Spinal cord (tissue), 10 donors: Measurements from ENCODE around the gene GPRC5A. TPM values are rescaled to one million over a fixed set of nuclear protein-coding genes. Genes with fewer than 3 reads are reported as not detected.

Experiments
- DNase-seq, 6 donors: peaks; one replicate each; pipeline versions ENCODE4 v3.0.0 to v3.0.0-alpha.2; 2013 to 2015; ENCODE audit warnings: low spot score in 6 of 6, low read depth in 4 of 6
- H3K27ac ChIP-seq: one replicate; pipeline ENCODE4 v1.5.1; 2013; ENCODE audit warnings: low read depth, low read length, control low read depth
- H3K27me3 ChIP-seq: one replicate; pipeline ENCODE4 v1.6.1; 2013; ENCODE audit warnings: low read length; ENCODE audit not compliant: control insufficient read depth, insufficient read depth
- H3K36me3 ChIP-seq: one replicate; pipeline ENCODE4 v1.6.1; 2013; ENCODE audit warnings: low read length; ENCODE audit not compliant: control insufficient read depth, insufficient read depth
- H3K4me1 ChIP-seq: one replicate; pipeline ENCODE4 v1.6.1; 2013; ENCODE audit warnings: low read length; ENCODE audit not compliant: control insufficient read depth, insufficient read depth
- H3K4me3 ChIP-seq: one replicate; pipeline ENCODE4 v1.5.1; 2013; ENCODE audit warnings: low read depth, low read length, control low read depth
- H3K9me3 ChIP-seq: one replicate; pipeline ENCODE4 v1.6.1; 2013; ENCODE audit warnings: low read length; ENCODE audit not compliant: control insufficient read depth, insufficient read depth
- WGBS: methylation state at CpG from one replicate; pipeline ENCODE4 v1.1.5; 2013; ENCODE audit warnings: missing lambda C conversion rate; ENCODE audit not compliant: insufficient coverage; 5-methylcytosine and 5-hydroxymethylcytosine counted together
- polyA plus RNA-seq, 2 donors: library from polyadenylated mRNA; unstranded; fragments of 120-200 nt; gene quantifications; one replicate each; pipeline ENCODE4 v1.2.1, GENCODE V29; 2013; ENCODE audit not compliant: insufficient read length in 2 of 2
- total RNA-seq, 2 donors: library from RNA; depleted of rRNA in 1 of 2; stranded (reverse); fragments of 120-200 nt in 1 of 2; fragments of >200 nt in 1 of 2; gene quantifications; one replicate each; pipeline versions ENCODE4 v1.2.3 to v1.2.4, GENCODE V29; 2013 to 2014
- donor health status: healthy.

GPRC5A gene
- total and polyA plus RNA-seq, 4 donors = 0.89 to 5.2 (median 4.2) TPM

DNA sequence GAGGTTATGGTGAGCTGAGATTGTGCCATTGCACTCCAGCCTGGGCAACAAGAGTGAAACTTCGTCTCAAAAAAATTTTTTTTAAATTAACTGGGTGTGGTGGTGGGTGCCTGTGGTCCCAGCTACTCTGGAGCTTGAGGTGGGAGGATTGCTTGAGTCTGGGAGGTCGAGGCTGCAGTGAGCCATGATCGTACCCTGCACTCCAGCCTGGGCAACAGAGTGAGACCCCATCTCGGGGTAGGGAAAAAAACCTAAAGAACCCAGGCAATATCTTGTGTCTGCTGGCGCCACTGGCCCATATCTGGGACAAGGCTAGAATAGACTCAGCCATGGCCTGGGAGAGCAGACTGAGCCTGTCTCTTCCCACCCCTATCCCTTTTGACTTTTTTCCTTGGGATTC is 9.1 kb upstream of the GPRC5A start:
- H3K9me3 ChIP-seq = no peaks in the 10 kb centered on the region
- H3K27ac ChIP-seq = no peak overlapping the region
- H3K4me3 ChIP-seq = no peak overlapping the region
- no peaks in the 10 kb centered on the region for H3K36me3 ChIP-seq
- no peak for DNase-seq
- 99% methylated on average over 5 of the region's 5 CpGs for WGBS
- no peaks in the 10 kb centered on the region for H3K27me3 ChIP-seq
- peaks cover 4% of the 10 kb centered on the region for H3K4me1 ChIP-seq

DNA sequence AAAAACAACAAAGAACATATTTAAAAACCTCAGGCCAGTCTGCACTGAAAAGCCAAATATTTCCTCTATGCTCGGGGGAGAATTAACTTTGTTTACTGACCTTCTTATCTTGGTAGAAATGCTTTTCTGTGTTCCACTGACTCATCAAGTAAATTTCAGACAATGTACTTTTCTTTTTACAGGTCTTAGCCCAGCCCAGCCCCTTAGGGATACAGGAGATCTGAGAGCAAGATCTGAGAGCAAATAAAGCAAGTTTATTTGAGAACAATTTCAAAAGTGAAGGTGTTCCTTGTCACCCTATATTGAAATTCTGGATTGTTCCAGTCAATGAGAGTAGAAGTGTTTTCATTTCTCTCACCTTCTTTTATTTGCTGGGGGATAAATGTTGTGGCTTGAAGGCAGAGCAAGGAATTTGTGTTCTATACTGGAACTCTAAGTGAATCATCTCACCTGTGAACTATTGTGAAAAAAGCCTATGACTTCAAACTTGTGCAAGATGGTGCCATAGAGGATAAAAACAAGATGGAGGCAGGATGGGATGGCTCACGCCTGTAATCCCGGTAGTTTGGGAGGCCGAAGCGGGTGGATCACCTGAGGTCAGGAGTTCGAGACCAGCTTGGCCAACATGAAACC is 7.9 kb upstream of the GPRC5A start:
- no peaks in the 10 kb centered on the region for H3K9me3 ChIP-seq
- H3K36me3 ChIP-seq = no peaks in the 10 kb centered on the region
- H3K4me1 ChIP-seq = no peaks in the 10 kb centered on the region
- WGBS = 98% methylated on average over 5 of the region's 6 CpGs
- H3K27me3 ChIP-seq = no peaks in the 10 kb centered on the region
- no peak overlapping the region for H3K4me3 ChIP-seq
- H3K27ac ChIP-seq = no peak overlapping the region
- DNase-seq = no peak

- no peak overlapping the region for H3K27ac ChIP-seq
- no peaks in the 10 kb centered on the region for H3K27me3 ChIP-seq
- H3K4me3 ChIP-seq = no peak overlapping the region
- H3K9me3 ChIP-seq = no peaks in the 10 kb centered on the region
- H3K4me1 ChIP-seq = peaks cover under 1% of the 10 kb centered on the region
- no peaks in the 10 kb centered on the region for H3K36me3 ChIP-seq
- no peak for DNase-seq
- WGBS = 52% methylated on average over 5 of the region's 14 CpGs
These were observed 6.1 kb upstream of the GPRC5A start for GRCh38 chr12:12885096-12885792.

DNA sequence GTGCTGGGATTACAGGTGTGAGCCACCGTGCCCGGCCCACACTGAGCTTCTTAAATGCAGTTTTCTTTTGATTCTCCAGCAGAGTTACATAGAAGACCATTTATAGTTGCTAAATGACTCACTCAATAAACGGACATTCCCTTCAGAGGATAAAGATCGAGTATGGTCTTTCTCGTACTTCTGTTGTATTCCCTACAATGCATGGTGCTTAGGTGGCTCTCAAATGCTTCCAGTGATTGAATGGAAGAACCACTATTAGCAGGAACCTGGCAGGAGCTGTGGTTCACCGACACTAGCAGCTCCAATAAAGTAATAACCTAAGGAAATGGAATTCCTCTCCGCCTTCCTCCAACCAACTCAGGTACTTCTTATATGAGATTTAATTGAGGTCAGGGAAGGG is 3.9 kb upstream of the GPRC5A start:
- Histone ChIP-seq H3K27me3 (peaks cover 19% of the 10 kb centered on the region), H3K4me3 (no peak overlapping the region), H3K4me1 (peaks cover 20% of the 10 kb centered on the region), H3K36me3 (no peaks in the 10 kb centered on the region), H3K27ac (no peak overlapping the region), H3K9me3 (no peaks in the 10 kb centered on the region)
- WGBS = 100% methylated on average over 3 of the region's 7 CpGs
- DNase-seq = no peak

GRCh38 chr12:12889701-12890100 is 1.7 kb upstream of the GPRC5A start:
- H3K9me3 ChIP-seq = no peaks in the 10 kb centered on the region
- H3K36me3 ChIP-seq = no peaks in the 10 kb centered on the region
- H3K4me3 ChIP-seq = no peak overlapping the region
- no CpG with 5 or more reads among the region's 5 CpGs for WGBS
- H3K27me3 ChIP-seq = peaks cover 25% of the 10 kb centered on the region
- no peak overlapping the region for H3K27ac ChIP-seq
- H3K4me1 ChIP-seq = peaks cover 20% of the 10 kb centered on the region
- DNase-seq = no peak

GRCh38 chr12:12890543-12891079 is 751 bp upstream of the GPRC5A start:
- Histone ChIP-seq H3K9me3 (no peaks in the 10 kb centered on the region), H3K27me3 (peaks cover 25% of the 10 kb centered on the region), H3K4me3 (peak overlapping the region; percentile 59), H3K36me3 (no peaks in the 10 kb centered on the region), H3K4me1 (peaks cover 20% of the 10 kb centered on the region), H3K27ac (peak overlapping the region; percentile 81)
- WGBS = 7% methylated on average over 7 of the region's 16 CpGs
- peak in 2 of 6 donors; percentile 47 to 55 for DNase-seq

- Histone ChIP-seq H3K27ac (peak overlapping the region; percentile 81), H3K4me1 (peaks cover 20% of the 10 kb centered on the region), H3K36me3 (no peaks in the 10 kb centered on the region), H3K4me3 (peak overlapping the region; percentile 59), H3K9me3 (no peaks in the 10 kb centered on the region), H3K27me3 (peaks cover 25% of the 10 kb centered on the region)
- WGBS = 23% methylated on average over 5 of the region's 7 CpGs
- peak in 1 of 6 donors; percentile 26 for DNase-seq
These were observed 556 bp downstream of the GPRC5A start for GRCh38 chr12:12891881-12892355.

- Histone ChIP-seq H3K9me3 (no peaks in the 10 kb centered on the region), H3K4me1 (peaks cover 20% of the 10 kb centered on the region), H3K27ac (no peak overlapping the region), H3K36me3 (no peaks in the 10 kb centered on the region), H3K27me3 (peaks cover 25% of the 10 kb centered on the region), H3K4me3 (no peak overlapping the region)
- no peak for DNase-seq
- WGBS = 57% methylated on average over 9 of the region's 10 CpGs
These were observed 1.3 kb downstream of the GPRC5A start for GRCh38 chr12:12892681-12893141.

DNA sequence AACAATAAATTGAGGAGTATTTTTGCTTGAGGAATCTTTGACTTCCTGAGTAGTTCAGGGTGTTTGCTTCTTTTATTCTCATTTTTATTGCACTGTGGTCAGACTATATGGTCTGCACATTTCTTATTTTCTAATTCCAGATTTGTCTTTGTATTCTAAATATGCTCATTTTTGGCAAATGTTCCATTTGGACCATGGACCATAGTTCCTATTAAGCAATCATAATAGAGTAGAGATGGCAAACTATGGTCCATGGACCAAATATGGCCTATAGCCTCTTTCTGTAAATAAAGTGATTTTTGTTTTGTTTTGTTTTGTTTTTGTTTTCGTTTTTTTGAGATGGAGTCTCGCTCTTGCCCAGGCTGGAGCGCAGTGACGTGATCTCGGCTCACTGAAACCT is 2.1 kb downstream of the GPRC5A start:
- H3K27me3 ChIP-seq = peaks cover 25% of the 10 kb centered on the region
- no peaks in the 10 kb centered on the region for H3K36me3 ChIP-seq
- H3K4me3 ChIP-seq = no peak overlapping the region
- 95% methylated on average over 4 of the region's 5 CpGs for WGBS
- DNase-seq = no peak
- no peaks in the 10 kb centered on the region for H3K9me3 ChIP-seq
- peaks cover 20% of the 10 kb centered on the region for H3K4me1 ChIP-seq
- no peak overlapping the region for H3K27ac ChIP-seq
